Chondrocyte (in vitro differentiated cells): Measurements from ENCODE around the gene FBN2. TPM values are rescaled to one million over a fixed set of nuclear protein-coding genes. Genes with fewer than 3 reads are reported as not detected.

Experiments used
- DNase-seq: peaks from one replicate; pipeline ENCODE4 v3.0.0; 2021; ENCODE audit warnings: mixed read lengths, low spot score
- H3K27ac Mint-ChIP-seq: one replicate; pipeline ENCODE4 v1.8.0; 2021; ENCODE audit warnings: mild to moderate bottlenecking, moderate library complexity, mixed read lengths; ENCODE audit not compliant: unreplicated experiment
- H3K27me3 Mint-ChIP-seq: 2 replicates; pipeline ENCODE4 v1.8.0; 2021; ENCODE audit warnings: low read depth, mixed read lengths
- H3K36me3 Mint-ChIP-seq: 2 replicates; pipeline ENCODE4 v1.8.0; 2021; ENCODE audit warnings: low read depth, mixed read lengths
- H3K4me1 Mint-ChIP-seq: 2 replicates; pipeline ENCODE4 v1.8.0; 2021; ENCODE audit warnings: low read depth, mild to moderate bottlenecking, mixed read lengths
- H3K4me3 Mint-ChIP-seq: one replicate; pipeline ENCODE4 v1.8.0; 2021; ENCODE audit warnings: mild to moderate bottlenecking, moderate library complexity, mixed read lengths; ENCODE audit not compliant: unreplicated experiment
- H3K9me3 Mint-ChIP-seq: 2 replicates; pipeline ENCODE4 v1.8.0; 2021; ENCODE audit warnings: low read depth, mixed read lengths
- CTCF ChIP-seq: fragments of 200-600 bp; sonication (generic); IDR thresholded peaks from 2 replicates; pipeline ENCODE4 v1.5.0; 2021; ENCODE audit warnings: antibody characterized with exemption, mild to moderate bottlenecking, moderate library complexity
- total RNA-seq: library from RNA; stranded (reverse); gene quantifications from 3 replicates; pipeline ENCODE4 v1.2.1, GENCODE V29; 2021

The FBN2 gene
- total RNA-seq, 1 donor from 2014 or later: 311 TPM

GRCh38 chr5:128535251-128535650 lies 2.8 kb downstream of the FBN2 start:
- Mint-ChIP-seq H3K9me3 (no peaks in the 10 kb centered on the region), H3K27ac (peak overlapping the region; percentile 46), H3K27me3 (no peaks in the 10 kb centered on the region), H3K4me1 (peaks cover 55% of the 10 kb centered on the region), H3K36me3 (peaks cover 6% of the 10 kb centered on the region), H3K4me3 (peak overlapping the region; percentile 84)
- no peak for TF ChIP-seq CTCF
- no peak for DNase-seq

GRCh38 chr5:128534726-128535125 lies 3.3 kb downstream of the FBN2 start:
- peak overlapping the region; percentile 46 for H3K27ac Mint-ChIP-seq
- H3K36me3 Mint-ChIP-seq: peaks cover 10% of the 10 kb centered on the region
- H3K4me1 Mint-ChIP-seq: peaks cover 59% of the 10 kb centered on the region
- H3K9me3 Mint-ChIP-seq: no peaks in the 10 kb centered on the region
- TF ChIP-seq CTCF: peak; percentile 28
- no peaks in the 10 kb centered on the region for H3K27me3 Mint-ChIP-seq
- H3K4me3 Mint-ChIP-seq: peak overlapping the region; percentile 84
- no peak for DNase-seq

GRCh38 chr5:128532776-128533175 lies 5.3 kb downstream of the FBN2 start:
- peaks cover 70% of the 10 kb centered on the region for H3K4me1 Mint-ChIP-seq
- peak overlapping the region; percentile 20 for H3K4me3 Mint-ChIP-seq
- peak overlapping the region; percentile 64 for H3K27ac Mint-ChIP-seq
- H3K9me3 Mint-ChIP-seq: no peaks in the 10 kb centered on the region
- peaks cover 25% of the 10 kb centered on the region for H3K36me3 Mint-ChIP-seq
- DNase-seq: no peak
- TF ChIP-seq CTCF: no peak
- H3K27me3 Mint-ChIP-seq: no peaks in the 10 kb centered on the region

- no peaks in the 10 kb centered on the region for H3K9me3 Mint-ChIP-seq
- no peak for DNase-seq
- no peak for TF ChIP-seq CTCF
- H3K27me3 Mint-ChIP-seq: no peaks in the 10 kb centered on the region
- H3K36me3 Mint-ChIP-seq: peaks cover 28% of the 10 kb centered on the region
- peaks cover 72% of the 10 kb centered on the region for H3K4me1 Mint-ChIP-seq
- H3K27ac Mint-ChIP-seq: peak overlapping the region; percentile 23
- H3K4me3 Mint-ChIP-seq: no peak overlapping the region
Observed at GRCh38 chr5:128532127-128532526, 5.9 kb downstream of the FBN2 start.

GRCh38 chr5:128528637-128529255 lies 9.3 kb downstream of the FBN2 start:
- Mint-ChIP-seq H3K27me3 (no peaks in the 10 kb centered on the region), H3K36me3 (peaks cover 39% of the 10 kb centered on the region), H3K27ac (peak overlapping the region; percentile 42)

More at GRCh38 chr5:128528637-128529255, 9.3 kb downstream of the FBN2 start:
- peaks cover 52% of the 10 kb centered on the region for H3K4me1 Mint-ChIP-seq
- no peak for DNase-seq
- no peaks in the 10 kb centered on the region for H3K9me3 Mint-ChIP-seq
- no peak overlapping the region for H3K4me3 Mint-ChIP-seq
- TF ChIP-seq CTCF: no peak
